Sigmoid colon (tissue), 4 donors: ENCODE results near the gene GIPR.
"Not testable (repeated sequence)": the region's sequence is repeated elsewhere in the genome, so short reads cannot be mapped to it uniquely, and the experiment has no call there.

ENCODE experiments used
- EP300 ChIP-seq, 4 donors: sonication (generic); formaldehyde crosslinking; IDR thresholded peaks; one replicate each; pipeline ENCODE4 v1.6.1; 2017; ENCODE audit warnings: antibody characterized with exemption in 4 of 4
- POLR2A ChIP-seq, 2 donors: fragments of 450-650 bp; IDR thresholded peaks; one replicate each; pipeline ENCODE4 v1.6.1; 2016; ENCODE audit warnings: antibody characterized with exemption in 2 of 2, mild to moderate bottlenecking in 2 of 2, moderate library complexity in 2 of 2
- POLR2AphosphoS5 ChIP-seq, 4 donors: sonication (generic); formaldehyde crosslinking; IDR thresholded peaks; one replicate each; pipeline ENCODE4 v1.6.1; 2017; ENCODE audit warnings: antibody characterized with exemption in 4 of 4
- TF ChIP-seq, protein P1 (sequence below), 4 experiments: fragments of 450-650 bp in 3 of 4; fragments of 200-600 bp in 1 of 4; IDR thresholded peaks; one replicate each; pipeline ENCODE4 v1.5.1; 2016 to 2019; ENCODE audit warnings: antibody characterized with exemption in 4 of 4, mild to moderate bottlenecking in 3 of 4, moderate library complexity in 2 of 4

DNA sequence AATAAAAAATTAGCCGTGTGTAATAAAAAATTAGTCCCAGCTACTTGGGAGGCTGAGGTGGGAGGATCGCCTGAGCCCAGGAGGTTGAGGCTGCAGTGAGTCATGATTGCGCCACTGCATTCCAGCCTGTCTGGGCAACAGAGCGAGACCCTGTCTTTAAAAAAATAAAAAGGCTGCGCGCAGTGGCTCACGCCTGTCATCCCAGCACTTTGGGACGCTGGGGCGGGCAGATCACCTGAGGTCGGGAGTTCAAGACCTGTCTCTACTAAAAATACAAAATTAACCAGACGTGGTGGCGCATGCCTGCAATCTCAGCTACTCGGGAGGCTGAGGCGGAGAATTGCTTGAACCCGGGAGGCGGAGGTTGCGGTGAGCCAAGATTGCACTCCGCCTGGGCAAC, 60.7 kb downstream of the GIPR start:
- TF ChIP-seq, protein P1, sequence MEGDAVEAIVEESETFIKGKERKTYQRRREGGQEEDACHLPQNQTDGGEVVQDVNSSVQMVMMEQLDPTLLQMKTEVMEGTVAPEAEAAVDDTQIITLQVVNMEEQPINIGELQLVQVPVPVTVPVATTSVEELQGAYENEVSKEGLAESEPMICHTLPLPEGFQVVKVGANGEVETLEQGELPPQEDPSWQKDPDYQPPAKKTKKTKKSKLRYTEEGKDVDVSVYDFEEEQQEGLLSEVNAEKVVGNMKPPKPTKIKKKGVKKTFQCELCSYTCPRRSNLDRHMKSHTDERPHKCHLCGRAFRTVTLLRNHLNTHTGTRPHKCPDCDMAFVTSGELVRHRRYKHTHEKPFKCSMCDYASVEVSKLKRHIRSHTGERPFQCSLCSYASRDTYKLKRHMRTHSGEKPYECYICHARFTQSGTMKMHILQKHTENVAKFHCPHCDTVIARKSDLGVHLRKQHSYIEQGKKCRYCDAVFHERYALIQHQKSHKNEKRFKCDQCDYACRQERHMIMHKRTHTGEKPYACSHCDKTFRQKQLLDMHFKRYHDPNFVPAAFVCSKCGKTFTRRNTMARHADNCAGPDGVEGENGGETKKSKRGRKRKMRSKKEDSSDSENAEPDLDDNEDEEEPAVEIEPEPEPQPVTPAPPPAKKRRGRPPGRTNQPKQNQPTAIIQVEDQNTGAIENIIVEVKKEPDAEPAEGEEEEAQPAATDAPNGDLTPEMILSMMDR (IDR thresholded peaks at IDR 0.05), result not testable (repeated sequence)
- not testable (repeated sequence) for TF ChIP-seq POLR2AphosphoS5, EP300, POLR2A (IDR thresholded peaks at IDR 0.05)
